ENCODE data around the gene CAMSAP2.
A peak's percentile ranks its signal among the peaks of the same experiment; 100 is the strongest.

Gene CAMSAP2

DNA sequence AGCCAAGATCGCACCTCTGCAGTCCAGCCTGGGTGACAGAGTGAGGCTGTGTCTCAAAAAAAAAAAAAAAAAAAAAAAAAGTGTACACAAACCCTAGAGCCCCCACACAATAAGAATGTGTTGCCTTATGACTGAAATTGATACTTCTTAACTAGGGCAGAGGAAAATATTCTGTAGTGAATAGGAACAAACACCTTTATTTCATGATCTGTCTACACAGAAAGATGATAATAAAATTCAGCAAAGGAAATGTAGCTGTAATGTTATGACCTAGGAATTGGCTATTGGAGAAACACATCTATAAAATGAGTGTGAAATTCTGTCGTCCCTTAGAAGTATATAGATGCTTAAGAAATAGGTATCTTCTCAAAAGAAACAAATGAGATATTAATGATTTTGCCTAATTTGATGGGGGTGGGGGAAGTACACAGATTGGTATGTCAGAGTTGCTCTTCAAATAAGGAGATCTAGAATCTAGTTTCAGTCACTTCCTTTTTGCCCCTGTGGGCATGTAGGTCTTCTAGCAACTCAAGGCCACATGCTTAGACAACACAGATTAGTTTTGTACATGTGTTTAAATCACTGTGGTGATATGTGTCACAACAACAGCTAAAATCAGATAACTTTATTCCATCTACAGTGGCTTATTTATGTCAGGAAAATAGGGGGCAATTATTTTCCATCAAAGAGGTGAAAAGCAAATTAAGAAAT, 123.4 kb downstream of the CAMSAP2 start:
- Histone ChIP-seq H3K4me2 (ENCODE audit: low read depth, low read length) (peak overlapping the region; percentile 8; the same call in 1 of the 2 replicates), H3K9me3 (replicated peaks; ENCODE audit: insufficient read depth, low read length) (no peaks in the 10 kb centered on the region), H3K4me3 (ENCODE audit: low read length) (no peak overlapping the region), H2AFZ (ENCODE audit: low read length) (no peak overlapping the region), H3K9me2 (replicated peaks; ENCODE audit: insufficient read depth, low read length) (no peaks in the 10 kb centered on the region), H3K79me2 (ENCODE audit: low read length) (no peaks in the 10 kb centered on the region), H3K9ac (ENCODE audit: low read length) (peak overlapping the region; percentile 5; the same call in 1 of the 2 replicates), H3K27ac (ENCODE audit: low read length) (peak overlapping the region; percentile 42; the same call in 1 of the 2 replicates), H3K4me1 (ENCODE audit: low read length) (peaks cover 38% of the 10 kb centered on the region), H4K20me1 (ENCODE audit: insufficient read depth, low read length) (no peaks in the 10 kb centered on the region), H3K27me3 (replicated peaks; ENCODE audit: insufficient read depth, low read length) (no peaks in the 10 kb centered on the region), H3F3A (ENCODE audit: insufficient read depth, low read length) (peaks cover 28% of the 10 kb centered on the region), H3K36me3 (replicated peaks; ENCODE audit: insufficient read depth, low read length) (no peaks in the 10 kb centered on the region)
- TF ChIP-seq EZH2phosphoT487 (IDR thresholded peaks at IDR 0.05; ENCODE audit: low read length) (no peak), EZH2 (optimal IDR thresholded peaks at IDR 0.05; ENCODE audit: low read depth, low read length) (no peak)
- TF ChIP-seq, protein P1, sequence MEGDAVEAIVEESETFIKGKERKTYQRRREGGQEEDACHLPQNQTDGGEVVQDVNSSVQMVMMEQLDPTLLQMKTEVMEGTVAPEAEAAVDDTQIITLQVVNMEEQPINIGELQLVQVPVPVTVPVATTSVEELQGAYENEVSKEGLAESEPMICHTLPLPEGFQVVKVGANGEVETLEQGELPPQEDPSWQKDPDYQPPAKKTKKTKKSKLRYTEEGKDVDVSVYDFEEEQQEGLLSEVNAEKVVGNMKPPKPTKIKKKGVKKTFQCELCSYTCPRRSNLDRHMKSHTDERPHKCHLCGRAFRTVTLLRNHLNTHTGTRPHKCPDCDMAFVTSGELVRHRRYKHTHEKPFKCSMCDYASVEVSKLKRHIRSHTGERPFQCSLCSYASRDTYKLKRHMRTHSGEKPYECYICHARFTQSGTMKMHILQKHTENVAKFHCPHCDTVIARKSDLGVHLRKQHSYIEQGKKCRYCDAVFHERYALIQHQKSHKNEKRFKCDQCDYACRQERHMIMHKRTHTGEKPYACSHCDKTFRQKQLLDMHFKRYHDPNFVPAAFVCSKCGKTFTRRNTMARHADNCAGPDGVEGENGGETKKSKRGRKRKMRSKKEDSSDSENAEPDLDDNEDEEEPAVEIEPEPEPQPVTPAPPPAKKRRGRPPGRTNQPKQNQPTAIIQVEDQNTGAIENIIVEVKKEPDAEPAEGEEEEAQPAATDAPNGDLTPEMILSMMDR (IDR thresholded peaks at IDR 0.05; ENCODE audit: low read length) = no peak
- peak; percentile 53 for DNase-seq

GRCh38 chr1:200862713-200863415, 124.2 kb downstream of the CAMSAP2 start:
- H3F3A ChIP-seq (ENCODE audit: insufficient read depth, low read length) = peaks cover 36% of the 10 kb centered on the region
- H3K9me3 ChIP-seq (replicated peaks; ENCODE audit: insufficient read depth, low read length) = no peaks in the 10 kb centered on the region
- H3K36me3 ChIP-seq (replicated peaks; ENCODE audit: insufficient read depth, low read length) = no peaks in the 10 kb centered on the region
- peak overlapping the region; percentile 42; the same call in 1 of the 2 replicates for H3K27ac ChIP-seq (ENCODE audit: low read length)
- no peaks in the 10 kb centered on the region for H3K79me2 ChIP-seq (ENCODE audit: low read length)
- TF ChIP-seq, protein P1 (IDR thresholded peaks at IDR 0.05; ENCODE audit: low read length) = no peak
- TF ChIP-seq EZH2phosphoT487 (IDR thresholded peaks at IDR 0.05; ENCODE audit: low read length) (no peak), EZH2 (optimal IDR thresholded peaks at IDR 0.05; ENCODE audit: low read depth, low read length) (no peak)
- no peaks in the 10 kb centered on the region for H4K20me1 ChIP-seq (ENCODE audit: insufficient read depth, low read length)
- H3K27me3 ChIP-seq (replicated peaks; ENCODE audit: insufficient read depth, low read length) = no peaks in the 10 kb centered on the region
- H2AFZ ChIP-seq (ENCODE audit: low read length) = no peak overlapping the region
- H3K9me2 ChIP-seq (replicated peaks; ENCODE audit: insufficient read depth, low read length) = no peaks in the 10 kb centered on the region
- H3K4me3 ChIP-seq (ENCODE audit: low read length) = no peak overlapping the region
- peak overlapping the region; percentile 5; the same call in 1 of the 2 replicates for H3K9ac ChIP-seq (ENCODE audit: low read length)
- peak; percentile 29 for DNase-seq
- H3K4me2 ChIP-seq (ENCODE audit: low read depth, low read length) = peak overlapping the region; percentile 8; the same call in 1 of the 2 replicates
- H3K4me1 ChIP-seq (ENCODE audit: low read length) = peaks cover 45% of the 10 kb centered on the region

GRCh38 chr1:200866116-200866515, 127.4 kb downstream of the CAMSAP2 start:
- Histone ChIP-seq H3K79me2 (ENCODE audit: low read length) (no peaks in the 10 kb centered on the region), H4K20me1 (ENCODE audit: insufficient read depth, low read length) (no peaks in the 10 kb centered on the region), H3K27ac (ENCODE audit: low read length) (peak overlapping the region; percentile 91), H3K4me1 (ENCODE audit: low read length) (peaks cover 61% of the 10 kb centered on the region), H3K36me3 (replicated peaks; ENCODE audit: insufficient read depth, low read length) (no peaks in the 10 kb centered on the region), H3K27me3 (replicated peaks; ENCODE audit: insufficient read depth, low read length) (no peaks in the 10 kb centered on the region), H3K9ac (ENCODE audit: low read length) (peak overlapping the region; percentile 52), H2AFZ (ENCODE audit: low read length) (no peak overlapping the region), H3K4me2 (ENCODE audit: low read depth, low read length) (peak overlapping the region; percentile 79), H3K9me2 (replicated peaks; ENCODE audit: insufficient read depth, low read length) (no peaks in the 10 kb centered on the region), H3K4me3 (ENCODE audit: low read length) (peak overlapping the region; percentile 34), H3K9me3 (replicated peaks; ENCODE audit: insufficient read depth, low read length) (no peaks in the 10 kb centered on the region), H3F3A (ENCODE audit: insufficient read depth, low read length) (peaks cover 42% of the 10 kb centered on the region)
- TF ChIP-seq, protein P1 (IDR thresholded peaks at IDR 0.05; ENCODE audit: low read length) = no peak
- TF ChIP-seq EZH2 (optimal IDR thresholded peaks at IDR 0.05; ENCODE audit: low read depth, low read length) (no peak), EZH2phosphoT487 (IDR thresholded peaks at IDR 0.05; ENCODE audit: low read length) (no peak)
- no peak for DNase-seq
